ENCODE measurements around the gene RAD52.

The RAD52 gene

GRCh38 chr12:988646-989045 lies 39.2 kb upstream of the RAD52 start:
- TF ChIP-seq REST (IDR thresholded peaks at IDR 0.05; ENCODE audit: insufficient read depth in 1 of 2, low read depth in 2 of 2, low read length in 2 of 2) (no peak), POLR2AphosphoS5 (IDR thresholded peaks at IDR 0.05; ENCODE audit: low read depth, low read length) (no peak), FOXP2 (optimal IDR thresholded peaks at IDR 0.05; ENCODE audit: borderline replicate concordance, extremely low read depth, extremely low read length, insufficient read depth) (no peak), SIN3A (IDR thresholded peaks at IDR 0.05; ENCODE audit: borderline replicate concordance, insufficient read depth, low read length) (no peak), TAF1 (IDR thresholded peaks at IDR 0.05; ENCODE audit: borderline replicate concordance, insufficient read depth, low read length) (no peak)

- TF ChIP-seq REST (IDR thresholded peaks at IDR 0.05; ENCODE audit: insufficient read depth in 1 of 2, low read depth in 2 of 2, low read length in 2 of 2) (no peak), FOXP2 (optimal IDR thresholded peaks at IDR 0.05; ENCODE audit: borderline replicate concordance, extremely low read depth, extremely low read length, insufficient read depth) (no peak), TAF1 (IDR thresholded peaks at IDR 0.05; ENCODE audit: borderline replicate concordance, insufficient read depth, low read length) (no peak), POLR2AphosphoS5 (IDR thresholded peaks at IDR 0.05; ENCODE audit: low read depth, low read length) (no peak), SIN3A (IDR thresholded peaks at IDR 0.05; ENCODE audit: borderline replicate concordance, insufficient read depth, low read length) (no peak)
Measured at GRCh38 chr12:981961-982360, 32.5 kb upstream of the RAD52 start.

- TF ChIP-seq SIN3A (IDR thresholded peaks at IDR 0.05; ENCODE audit: borderline replicate concordance, insufficient read depth, low read length) (no peak), REST (IDR thresholded peaks at IDR 0.05; ENCODE audit: insufficient read depth in 1 of 2, low read depth in 2 of 2, low read length in 2 of 2) (no peak), POLR2AphosphoS5 (IDR thresholded peaks at IDR 0.05; ENCODE audit: low read depth, low read length) (no peak), FOXP2 (optimal IDR thresholded peaks at IDR 0.05; ENCODE audit: borderline replicate concordance, extremely low read depth, extremely low read length, insufficient read depth) (no peak), TAF1 (IDR thresholded peaks at IDR 0.05; ENCODE audit: borderline replicate concordance, insufficient read depth, low read length) (no peak)
Measured at GRCh38 chr12:981176-981828, 31.8 kb upstream of the RAD52 start.

GRCh38 chr12:979349-979748 lies 29.9 kb upstream of the RAD52 start:
- TF ChIP-seq FOXP2 (optimal IDR thresholded peaks at IDR 0.05; ENCODE audit: borderline replicate concordance, extremely low read depth, extremely low read length, insufficient read depth) (no peak), TAF1 (IDR thresholded peaks at IDR 0.05; ENCODE audit: borderline replicate concordance, insufficient read depth, low read length) (no peak), POLR2AphosphoS5 (IDR thresholded peaks at IDR 0.05; ENCODE audit: low read depth, low read length) (no peak), SIN3A (IDR thresholded peaks at IDR 0.05; ENCODE audit: borderline replicate concordance, insufficient read depth, low read length) (no peak), REST (IDR thresholded peaks at IDR 0.05; ENCODE audit: insufficient read depth in 1 of 2, low read depth in 2 of 2, low read length in 2 of 2) (no peak)

Data from PFSK-1 (cell line).